GM12873 (cell line): ENCODE measurements around the gene CDC42EP1.

Experiments used
- CTCF ChIP-seq: IDR thresholded peaks from 2 replicates; pipeline ENCODE4 v1.5.1; 2012; ENCODE audit warnings: low read depth, mild to moderate bottlenecking, moderate library complexity, low read length, control low read depth; ENCODE audit not compliant: insufficient read depth; ENCODE audit errors: missing control alignments

The CDC42EP1 gene

DNA sequence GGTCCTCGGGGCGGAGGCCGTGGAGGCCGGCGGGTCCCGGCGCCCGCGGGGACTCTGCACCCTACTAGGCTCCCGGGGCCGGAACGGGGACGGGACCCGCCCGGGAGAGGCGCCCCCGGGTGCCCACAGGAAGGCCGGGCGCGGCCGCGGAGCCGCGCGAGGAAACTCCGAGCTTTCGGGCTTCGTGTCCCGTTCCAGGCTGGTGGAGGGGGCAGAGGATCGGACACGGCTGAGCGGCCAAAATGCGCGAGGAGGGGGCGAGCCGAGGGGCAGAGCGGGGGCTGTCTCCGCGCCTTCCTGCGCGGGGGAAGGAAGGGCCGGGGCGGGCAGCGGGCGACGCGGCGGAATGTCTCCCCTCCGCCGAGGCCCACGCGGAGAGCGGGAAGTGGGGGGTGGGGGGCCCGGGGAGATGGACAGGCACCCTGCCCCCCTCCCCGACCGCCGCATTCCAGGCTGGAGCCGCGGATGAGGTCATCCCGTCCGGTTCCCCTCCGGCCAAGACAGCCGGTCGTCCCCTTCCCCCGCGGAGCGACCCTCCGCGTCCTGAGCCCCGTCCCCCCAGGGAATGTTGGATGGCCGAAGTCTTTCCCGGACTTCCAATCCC lies 430 bp downstream of the CDC42EP1 start:
- TF ChIP-seq CTCF = no peak

GRCh38 chr22:37561212-37562048 lies 1.1 kb downstream of the CDC42EP1 start:
- TF ChIP-seq CTCF = peak; percentile 80

DNA sequence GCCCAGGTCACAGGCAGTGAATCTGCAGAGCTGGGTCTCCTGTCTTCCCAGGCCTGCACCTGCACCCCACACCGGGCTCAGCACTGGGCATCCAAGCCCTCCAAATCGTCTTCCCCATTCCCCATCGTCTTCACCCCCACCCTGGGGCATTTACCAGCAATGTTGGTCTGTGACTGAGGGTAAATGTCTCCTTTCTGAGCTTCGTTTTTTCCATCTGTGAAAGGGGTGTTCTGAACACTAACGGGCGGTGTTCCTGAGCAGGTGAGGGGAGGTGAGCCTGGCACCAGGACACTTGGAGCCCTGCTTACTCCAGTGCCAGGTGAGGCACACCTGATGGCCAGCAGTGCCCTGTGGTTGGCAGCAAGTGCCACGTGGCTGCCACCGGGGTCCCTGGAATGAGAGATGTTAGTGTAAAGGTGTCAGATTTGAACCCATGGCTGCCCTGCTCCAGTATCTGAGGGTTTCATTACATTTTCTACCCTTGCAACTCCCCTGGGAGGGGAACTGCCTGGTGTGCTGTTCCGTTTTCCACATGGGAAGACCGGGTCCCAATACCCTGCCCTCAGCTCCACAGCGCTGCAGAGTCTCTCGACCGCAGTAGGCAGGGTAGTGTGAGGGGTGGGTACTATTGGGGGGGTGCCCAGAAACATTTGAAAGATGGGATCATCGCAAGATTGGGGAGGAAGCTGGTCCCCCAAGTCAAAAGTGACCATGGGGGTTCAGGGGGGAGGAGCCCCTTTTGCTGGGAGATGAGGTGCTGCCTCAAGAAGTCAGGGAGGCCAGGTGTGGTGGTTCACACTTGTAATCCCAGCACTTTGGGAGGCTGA lies 2.0 kb downstream of the CDC42EP1 start:
- TF ChIP-seq CTCF = no peak

- TF ChIP-seq CTCF = no peak
These were observed 3.1 kb downstream of the CDC42EP1 start for GRCh38 chr22:37563153-37564081.

DNA sequence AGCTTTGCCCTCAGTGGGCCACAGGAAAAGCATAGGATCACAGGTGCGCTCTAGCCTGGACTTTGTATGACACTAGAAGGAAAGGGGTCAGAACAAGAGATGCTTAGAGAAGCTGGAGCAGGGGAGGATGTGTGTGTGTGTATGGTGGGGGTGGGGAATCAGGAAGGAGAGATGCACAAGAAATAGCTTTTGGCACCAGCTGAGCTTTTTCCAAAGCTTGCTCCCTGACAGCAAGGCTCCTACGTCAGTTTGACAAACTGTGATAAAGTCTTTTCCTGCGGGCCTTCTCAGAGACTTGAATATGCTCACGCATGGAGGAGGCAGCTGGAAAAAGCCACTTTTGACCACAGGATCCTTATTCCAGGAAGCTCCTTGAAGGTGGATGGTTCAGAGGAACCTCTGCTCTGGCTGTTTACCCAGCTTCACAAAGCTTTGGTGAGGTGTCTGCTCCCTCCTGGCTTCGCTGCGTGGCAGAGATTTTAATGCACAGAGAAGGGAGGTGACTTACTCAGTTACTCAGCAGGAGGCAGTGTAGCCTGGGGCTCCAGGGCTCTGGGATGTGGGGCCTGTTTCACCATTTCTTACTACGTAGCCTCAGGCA lies 3.9 kb downstream of the CDC42EP1 start:
- no peak for TF ChIP-seq CTCF

DNA sequence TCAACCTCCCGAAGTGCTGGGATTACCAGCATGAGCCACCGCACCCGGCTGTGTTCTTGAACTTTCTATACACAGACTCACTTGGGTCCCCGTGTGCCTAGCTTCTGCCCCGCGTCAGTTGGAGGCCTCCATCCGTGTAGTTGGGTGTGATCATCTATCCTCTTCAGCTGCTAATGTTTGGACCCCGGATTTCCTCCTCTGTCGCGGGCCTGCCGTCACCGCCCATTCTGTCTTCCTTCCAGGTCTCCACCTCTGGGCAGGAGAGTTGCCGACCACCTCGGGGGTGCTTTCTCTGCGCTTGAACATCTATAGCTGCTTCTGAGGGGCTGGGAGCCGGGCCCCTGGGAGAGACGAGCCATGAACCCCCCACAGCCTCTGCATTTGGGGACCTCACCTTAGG lies 5.5 kb downstream of the CDC42EP1 start:
- TF ChIP-seq CTCF = no peak
